GM10266 (cell line): Measurements from ENCODE around the gene MAML2.

Source experiments
- DNase-seq: peaks from one replicate; pipeline ENCODE4 v3.0.0; 2012; ENCODE audit errors: extremely low spot score
- CTCF ChIP-seq: IDR thresholded peaks from 2 replicates; pipeline ENCODE4 v1.5.1; 2012; ENCODE audit warnings: mild to moderate bottlenecking, low read depth; ENCODE audit not compliant: control insufficient read depth, insufficient read depth; ENCODE audit errors: missing control alignments

Gene MAML2

GRCh38 chr11:96112192-96113128 lies 230.5 kb downstream of the MAML2 start:
- peak; percentile 64 for DNase-seq
- no peak for TF ChIP-seq CTCF

GRCh38 chr11:96111308-96111707 lies 231.7 kb downstream of the MAML2 start:
- no peak for DNase-seq
- TF ChIP-seq CTCF = no peak

- TF ChIP-seq CTCF = no peak
- DNase-seq = no peak
Measured at GRCh38 chr11:96110302-96110701, 232.7 kb downstream of the MAML2 start.

- no peak for DNase-seq
- no peak for TF ChIP-seq CTCF
Measured at GRCh38 chr11:96109331-96110030, 233.5 kb downstream of the MAML2 start.

GRCh38 chr11:96107143-96107824 lies 235.7 kb downstream of the MAML2 start:
- no peak for TF ChIP-seq CTCF
- no peak for DNase-seq

- DNase-seq = no peak
- TF ChIP-seq CTCF = no peak
Measured at GRCh38 chr11:96106645-96107044, 236.3 kb downstream of the MAML2 start.
